Measurements from ENCODE around the gene ALDH4A1.

DNA sequence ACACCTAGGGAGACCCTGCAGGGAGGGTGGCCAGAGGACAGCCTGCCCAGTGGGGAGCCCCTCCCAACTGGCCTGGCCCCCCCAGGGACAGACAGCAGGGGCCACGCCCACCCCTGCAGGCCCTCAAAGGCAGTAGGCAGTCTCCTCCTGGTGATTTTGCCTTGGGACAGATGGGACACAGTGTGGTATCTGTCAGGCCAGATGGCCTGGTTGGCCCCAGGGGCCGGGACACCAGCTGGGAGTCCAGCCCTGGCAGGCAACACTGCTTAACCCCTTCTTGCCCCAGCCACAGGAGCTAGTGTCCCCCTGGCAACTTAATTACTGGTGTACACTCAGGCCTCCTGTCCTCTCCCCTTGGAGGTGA is 36.3 kb upstream of the ALDH4A1 start:
- TF ChIP-seq POLR2A (IDR thresholded peaks at IDR 0.05) = no peak
- TF ChIP-seq, protein P1, sequence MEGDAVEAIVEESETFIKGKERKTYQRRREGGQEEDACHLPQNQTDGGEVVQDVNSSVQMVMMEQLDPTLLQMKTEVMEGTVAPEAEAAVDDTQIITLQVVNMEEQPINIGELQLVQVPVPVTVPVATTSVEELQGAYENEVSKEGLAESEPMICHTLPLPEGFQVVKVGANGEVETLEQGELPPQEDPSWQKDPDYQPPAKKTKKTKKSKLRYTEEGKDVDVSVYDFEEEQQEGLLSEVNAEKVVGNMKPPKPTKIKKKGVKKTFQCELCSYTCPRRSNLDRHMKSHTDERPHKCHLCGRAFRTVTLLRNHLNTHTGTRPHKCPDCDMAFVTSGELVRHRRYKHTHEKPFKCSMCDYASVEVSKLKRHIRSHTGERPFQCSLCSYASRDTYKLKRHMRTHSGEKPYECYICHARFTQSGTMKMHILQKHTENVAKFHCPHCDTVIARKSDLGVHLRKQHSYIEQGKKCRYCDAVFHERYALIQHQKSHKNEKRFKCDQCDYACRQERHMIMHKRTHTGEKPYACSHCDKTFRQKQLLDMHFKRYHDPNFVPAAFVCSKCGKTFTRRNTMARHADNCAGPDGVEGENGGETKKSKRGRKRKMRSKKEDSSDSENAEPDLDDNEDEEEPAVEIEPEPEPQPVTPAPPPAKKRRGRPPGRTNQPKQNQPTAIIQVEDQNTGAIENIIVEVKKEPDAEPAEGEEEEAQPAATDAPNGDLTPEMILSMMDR (IDR thresholded peaks at IDR 0.05) = no peak
- TF ChIP-seq POLR2AphosphoS5 (IDR thresholded peaks at IDR 0.05) = no peak
- TF ChIP-seq EP300 (IDR thresholded peaks at IDR 0.05) = no peak

Measured in gastroesophageal sphincter (tissue), 3 donors.